ENCODE measurements around the gene NOD1. TPM values are rescaled to one million over a fixed set of nuclear protein-coding genes. Genes with fewer than 3 reads are reported as not detected.

Gene NOD1
- total and polyA plus RNA-seq, 2 of the 8 experiments (the other 6 are each of a cell fraction or from before 2014, with no cell fraction given) = 3.8 to 6.5 TPM

DNA sequence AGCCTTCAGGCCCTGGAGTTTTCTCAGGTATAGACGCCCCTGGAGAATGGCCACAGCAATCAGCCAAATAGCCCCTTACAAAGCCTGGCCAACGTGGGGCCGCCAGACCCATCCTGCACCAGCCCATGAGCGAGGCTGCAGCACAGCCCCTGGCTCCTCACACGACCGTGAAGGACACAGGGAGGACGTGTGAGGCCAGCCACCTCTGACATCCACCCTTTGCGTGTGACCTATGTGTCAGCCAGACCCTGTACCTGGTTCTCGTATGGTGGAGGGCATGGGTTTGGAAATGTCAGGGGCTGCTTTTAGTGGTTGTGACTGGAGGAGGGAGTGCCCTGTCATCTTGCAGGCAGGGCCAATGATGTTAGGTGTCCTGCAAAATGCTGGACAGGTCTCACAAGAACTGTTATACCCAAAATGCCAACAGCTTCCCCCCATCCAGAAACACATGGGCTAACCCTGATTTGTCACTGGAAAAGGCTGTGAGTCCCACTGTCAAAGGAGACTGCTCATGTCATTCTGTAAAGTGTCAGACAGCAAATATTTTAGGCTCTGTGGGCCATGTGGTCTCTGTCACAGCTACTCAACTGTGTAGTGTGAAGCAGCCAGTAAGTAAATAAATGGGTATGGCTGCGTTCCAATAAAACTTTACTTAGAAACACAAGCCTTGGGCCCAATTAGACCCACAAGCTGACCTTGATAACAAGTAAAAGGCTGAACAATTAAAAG lies 30.0 kb downstream of the NOD1 start (continued):
- no peak for TF ChIP-seq FOSL1 (IDR thresholded peaks at IDR 0.05; ENCODE audit: insufficient read depth, low read depth, low read length)
- no peak for TF ChIP-seq SIX5 (IDR thresholded peaks at IDR 0.05; ENCODE audit: low read depth, low read length)
- TF ChIP-seq KDM1A (IDR thresholded peaks at IDR 0.05; ENCODE audit: borderline replicate concordance, low read length) = no peak
- no peak for TF ChIP-seq BRCA1 (IDR thresholded peaks at IDR 0.05; ENCODE audit: low read depth, low read length)
- TF ChIP-seq BACH1 (IDR thresholded peaks at IDR 0.05; ENCODE audit: low read length) = no peak
- no peak for TF ChIP-seq RFX5 (IDR thresholded peaks at IDR 0.05; ENCODE audit: borderline replicate concordance, low read depth, low read length)

Data from H1 (cell line).